Transverse colon (tissue), 4 donors: Measurements from ENCODE around the gene ACAD8.

Source experiments
- CTCF ChIP-seq, 5 experiments: fragments of 200-600 bp in 3 of 5; fragments of 450-650 bp in 2 of 5; sonication (generic) in 3 of 5; IDR thresholded peaks; 1 replicate in 2 of 5; 2 replicates in 3 of 5; pipeline ENCODE4 v1.5.1; 2016 to 2017; ENCODE audit warnings: antibody characterized with exemption in 5 of 5, inconsistent platforms in 3 of 5, mild to moderate bottlenecking in 2 of 5, moderate library complexity in 1 of 5
- POLR2AphosphoS5 ChIP-seq, 3 donors: sonication (generic); formaldehyde crosslinking; IDR thresholded peaks; one replicate each; pipeline ENCODE4 v1.6.1; 2016; ENCODE audit warnings: antibody characterized with exemption in 3 of 3

GRCh38 chr11:134231958-134232659 is 21.3 kb upstream of the ACAD8 start:
- no peak for TF ChIP-seq POLR2AphosphoS5 (IDR thresholded peaks at IDR 0.05)
- TF ChIP-seq CTCF (IDR thresholded peaks at IDR 0.05): no peak
